GM13977 (cell line): ENCODE results near the gene GFER.
"Not testable (repeated sequence)": the region's sequence is repeated elsewhere in the genome, so short reads cannot be mapped to it uniquely, and the experiment has no call there.

Experiments used
- DNase-seq: peaks from one replicate; pipeline ENCODE4 v3.0.0; 2012; ENCODE audit warnings: low spot score
- CTCF ChIP-seq: IDR thresholded peaks from 2 replicates; pipeline ENCODE4 v1.5.1; 2012; ENCODE audit warnings: mild to moderate bottlenecking, control low read depth; ENCODE audit not compliant: insufficient read depth; ENCODE audit errors: extremely low read depth, missing control alignments
- in situ Hi-C: fragments of 300-500 bp; cut with MboI; formaldehyde crosslinking; loops from one replicate; pipeline ENCODE4 v1.12.0; 2022; ENCODE audit warnings: low sequenced_read_pairs, low pct_unique_long_range_greater_than_20kb, mixed read lengths, inconsistent platforms; ENCODE audit not compliant: unreplicated experiment

Gene GFER

GRCh38 chr16:2031081-2031577 lies 47.1 kb downstream of the GFER start:
- in situ Hi-C loops: no loop called here
- no peak for DNase-seq
- TF ChIP-seq CTCF: no peak

GRCh38 chr16:2032285-2033056 lies 48.5 kb downstream of the GFER start:
- in situ Hi-C loops: no loop called here
- DNase-seq: no peak
- no peak for TF ChIP-seq CTCF

GRCh38 chr16:2033057-2033908 lies 49.3 kb downstream of the GFER start:
- in situ Hi-C loops: no loop called here
- no peak for DNase-seq
- no peak for TF ChIP-seq CTCF

GRCh38 chr16:2033909-2034695 lies 50.1 kb downstream of the GFER start:
- in situ Hi-C loops, DNase-seq: not testable (repeated sequence)

- DNase-seq: no peak
- no peak for TF ChIP-seq CTCF
- in situ Hi-C loops: no loop called here
Observed at GRCh38 chr16:2034696-2035430, 50.9 kb downstream of the GFER start.

- no peak for DNase-seq
- in situ Hi-C loops: no loop called here
- TF ChIP-seq CTCF: no peak
Observed at GRCh38 chr16:2035431-2036199, 51.6 kb downstream of the GFER start.
